ENCODE measurements around the gene SHH.

The SHH gene

DNA sequence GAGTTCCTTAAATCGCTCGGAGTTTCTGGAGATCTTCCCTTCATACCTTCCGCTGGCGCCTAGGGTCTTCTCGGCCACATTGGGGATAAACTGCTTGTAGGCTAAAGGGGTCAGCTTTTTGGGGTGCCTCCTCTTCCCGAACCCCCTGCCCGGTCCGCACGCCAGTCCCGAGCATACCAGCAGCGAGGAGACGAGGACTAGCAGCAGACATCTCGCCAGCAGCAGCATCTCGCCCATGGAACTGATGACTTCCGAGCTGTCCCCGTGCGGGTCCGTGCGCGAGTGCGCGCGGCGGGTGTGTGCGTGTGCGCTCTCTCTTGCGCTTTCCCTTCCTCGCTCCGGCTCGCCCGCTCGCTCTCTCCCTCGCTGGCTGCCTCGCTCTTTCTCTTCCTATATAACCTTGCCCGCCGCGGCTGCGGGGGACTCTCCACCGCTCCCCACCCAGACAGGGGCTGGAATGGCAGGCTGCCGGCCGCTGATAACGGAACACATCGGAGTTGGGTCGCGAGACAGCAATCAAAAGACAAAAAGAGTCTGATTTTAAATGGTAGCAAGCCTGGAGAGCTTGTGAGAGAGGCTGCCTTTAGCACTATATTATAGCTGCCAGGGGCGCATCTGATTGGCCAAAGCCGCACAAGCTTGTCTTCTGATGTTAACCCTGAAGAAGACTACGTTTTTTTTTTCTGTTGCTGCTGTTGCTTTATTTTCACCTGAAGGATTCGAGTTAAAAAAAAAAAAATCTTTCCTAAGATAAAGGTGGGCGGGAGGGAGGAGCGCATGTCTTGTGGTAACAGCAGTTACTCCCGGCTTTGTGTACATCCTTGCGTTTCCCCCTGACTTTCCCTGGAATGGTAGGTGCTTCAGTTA, at the start of gene SHH:
Gene SHH (minus strand): TSS at position 569 of the 867 bp plus-strand sequence. CDS start 341 bp downstream, at position 228.
- 0 out of 2 replicates have a peak within 1 kb of the TSS, but pooled peaks have one; percentile 7 for H3K4me3 ChIP-seq
- no peak within 1 kb of the TSS for H3K27ac ChIP-seq
- no peaks in the 10 kb centered on the region for H3K36me3 ChIP-seq
- H3K4me1 ChIP-seq: peaks cover 44% of the 10 kb centered on the region
- peaks cover 79% of the 10 kb centered on the region for H3K27me3 ChIP-seq
- no peak within 1 kb of the TSS for H3K9ac ChIP-seq
- H4K20me1 ChIP-seq: peaks cover 69% of the 10 kb centered on the region
- no peak for TF ChIP-seq Cebpa-rat (IDR thresholded peaks at IDR 0.05)
- peak within 1 kb of the TSS; percentile 27; the same call in 1 of the 2 replicates for H3K4me2 ChIP-seq
- peaks cover under 1% of the 10 kb centered on the region; the same call in 1 of the 2 replicates for H3K9me3 ChIP-seq

DNA sequence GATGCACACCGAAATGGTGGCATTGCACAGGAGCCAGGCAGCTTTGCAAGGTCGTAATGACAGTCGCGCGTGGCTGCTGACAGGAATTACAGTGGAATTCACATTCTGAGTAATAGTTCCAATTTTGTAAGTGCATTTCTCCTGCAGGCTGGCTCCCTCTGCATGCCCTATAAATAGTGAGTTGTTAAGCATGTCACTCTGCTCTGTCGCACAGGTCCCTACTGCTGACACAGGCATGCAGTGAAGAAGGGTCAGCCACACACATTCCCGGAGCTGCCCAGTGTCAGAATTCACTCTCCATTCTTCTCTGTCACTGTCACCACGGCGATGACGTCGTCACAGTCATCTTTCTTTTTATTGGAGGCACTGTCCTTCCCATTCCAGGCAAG, 49.2 kb upstream of the SHH start:
- H3K9ac ChIP-seq: no peak overlapping the region
- H3K4me1 ChIP-seq: no peaks in the 10 kb centered on the region
- H3K9me3 ChIP-seq: no peaks in the 10 kb centered on the region
- no peak overlapping the region for H3K4me3 ChIP-seq
- H3K27ac ChIP-seq: no peak overlapping the region
- TF ChIP-seq Cebpa-rat (IDR thresholded peaks at IDR 0.05): no peak
- H4K20me1 ChIP-seq: no peaks in the 10 kb centered on the region
- no peaks in the 10 kb centered on the region for H3K27me3 ChIP-seq
- no peak overlapping the region for H3K4me2 ChIP-seq
- H3K36me3 ChIP-seq: no peaks in the 10 kb centered on the region

DNA sequence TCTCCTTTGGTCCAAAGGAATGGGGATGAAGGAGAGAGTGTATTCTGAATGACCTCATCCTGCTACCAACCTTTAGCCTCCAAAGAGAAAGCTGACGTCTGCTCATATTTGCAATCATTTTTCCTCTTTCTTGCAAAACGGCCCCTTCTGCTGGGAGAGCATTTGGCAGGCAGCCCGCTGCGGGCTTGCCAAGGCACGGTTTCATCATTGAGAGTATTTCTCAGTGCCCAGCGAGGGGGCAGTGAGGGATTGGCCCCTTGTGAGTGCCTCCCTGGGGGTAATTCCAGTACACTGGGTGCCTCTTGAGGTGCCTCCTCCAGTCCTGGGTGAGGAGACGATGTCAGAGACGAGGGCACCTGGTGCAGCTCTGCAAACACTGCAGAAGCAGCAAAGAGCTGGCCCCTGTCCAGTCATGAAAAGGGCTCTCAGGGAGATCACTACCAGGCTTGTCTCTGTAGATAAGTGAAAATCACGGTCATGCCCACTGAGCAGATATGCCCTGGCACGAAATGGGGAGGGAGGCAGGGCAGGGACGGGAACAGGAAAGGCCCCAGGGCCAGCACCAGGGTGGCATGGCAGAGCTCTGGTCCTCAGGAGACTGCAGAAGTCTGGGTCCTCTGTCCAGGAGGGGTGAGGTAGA, 48.7 kb upstream of the SHH start:
- TF ChIP-seq Cebpa-rat (IDR thresholded peaks at IDR 0.05): no peak
- H3K36me3 ChIP-seq: no peaks in the 10 kb centered on the region
- no peaks in the 10 kb centered on the region for H3K4me1 ChIP-seq
- H4K20me1 ChIP-seq: no peaks in the 10 kb centered on the region
- H3K9me3 ChIP-seq: no peaks in the 10 kb centered on the region
- no peaks in the 10 kb centered on the region for H3K27me3 ChIP-seq
- H3K4me2 ChIP-seq: no peak overlapping the region
- H3K4me3 ChIP-seq: no peak overlapping the region
- H3K9ac ChIP-seq: no peak overlapping the region
- H3K27ac ChIP-seq: no peak overlapping the region

DNA sequence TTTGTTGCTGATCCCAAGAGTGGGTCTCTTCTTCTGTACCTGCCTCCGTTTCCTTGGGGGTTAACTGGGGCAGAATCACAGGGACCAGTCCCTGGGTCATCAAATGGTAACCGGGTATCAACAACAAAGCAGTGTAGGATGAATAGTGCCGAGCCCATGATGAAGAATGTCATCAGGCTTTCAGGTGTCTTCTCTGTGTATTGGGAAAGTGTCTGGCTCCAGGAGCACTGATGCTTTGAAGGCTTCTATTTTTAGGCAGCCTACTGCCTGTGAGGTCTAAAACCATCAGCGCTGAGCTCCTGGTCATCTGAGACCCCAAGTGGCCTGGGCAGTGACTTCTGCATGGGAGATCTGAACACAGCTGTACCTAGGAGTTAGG, 48.2 kb upstream of the SHH start:
- no peak overlapping the region for H3K27ac ChIP-seq
- H3K36me3 ChIP-seq: no peaks in the 10 kb centered on the region
- H3K27me3 ChIP-seq: no peaks in the 10 kb centered on the region
- no peak overlapping the region for H3K4me2 ChIP-seq
- H4K20me1 ChIP-seq: no peaks in the 10 kb centered on the region
- no peak overlapping the region for H3K9ac ChIP-seq
- no peak overlapping the region for H3K4me3 ChIP-seq
- TF ChIP-seq Cebpa-rat (IDR thresholded peaks at IDR 0.05): no peak
- no peaks in the 10 kb centered on the region for H3K9me3 ChIP-seq
- H3K4me1 ChIP-seq: no peaks in the 10 kb centered on the region

DNA sequence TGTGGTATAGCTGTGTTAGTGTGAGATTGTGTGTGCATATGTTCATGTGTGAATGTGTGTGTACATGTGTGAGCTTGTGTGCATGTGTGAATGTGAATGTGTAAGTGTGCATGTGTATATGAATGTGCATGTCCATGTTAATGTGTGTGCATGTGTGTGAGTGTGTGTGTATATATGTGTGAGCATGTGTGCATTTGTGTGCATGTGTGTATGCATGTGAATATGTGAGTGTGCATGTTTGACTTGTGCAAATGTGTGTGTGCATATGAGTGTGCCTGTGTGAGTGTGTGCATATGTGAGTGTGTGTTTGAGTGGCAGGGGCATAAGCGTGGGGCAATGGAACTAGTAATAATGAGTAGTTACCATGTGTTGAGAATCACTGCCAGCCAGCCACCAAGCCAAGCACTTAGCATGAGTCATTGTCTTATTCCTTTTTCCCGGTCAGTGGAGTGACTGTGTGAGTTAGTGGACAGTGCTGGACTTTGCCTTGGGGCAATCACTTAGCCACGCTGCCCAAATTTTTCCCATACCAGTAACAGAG, 46.3 kb upstream of the SHH start:
- no peaks in the 10 kb centered on the region for H4K20me1 ChIP-seq
- H3K4me2 ChIP-seq: no peak overlapping the region
- H3K27me3 ChIP-seq: no peaks in the 10 kb centered on the region
- no peak for TF ChIP-seq Cebpa-rat (IDR thresholded peaks at IDR 0.05)
- H3K36me3 ChIP-seq: no peaks in the 10 kb centered on the region
- H3K9ac ChIP-seq: no peak overlapping the region
- H3K4me1 ChIP-seq: no peaks in the 10 kb centered on the region
- no peaks in the 10 kb centered on the region for H3K9me3 ChIP-seq
- no peak overlapping the region for H3K27ac ChIP-seq
- no peak overlapping the region for H3K4me3 ChIP-seq

DNA sequence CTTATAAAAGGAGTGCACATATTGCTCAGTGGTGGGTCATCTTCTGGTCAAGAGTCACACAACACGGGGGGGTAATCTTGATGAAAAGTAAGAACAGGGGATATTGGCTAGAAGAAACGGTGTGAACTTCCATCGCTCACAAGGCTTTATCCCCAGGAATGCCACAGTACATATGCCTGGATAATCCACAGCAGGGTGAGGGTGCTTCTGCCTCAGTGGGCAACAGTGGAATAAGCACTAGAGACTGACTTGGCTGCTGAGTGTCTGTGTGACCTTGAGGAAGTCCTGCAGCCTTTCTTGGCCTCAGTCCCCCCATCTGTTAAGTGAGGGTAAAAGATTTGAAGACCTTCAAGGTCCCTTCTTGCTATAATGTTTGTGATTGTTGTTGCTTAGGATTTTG, 44.9 kb upstream of the SHH start:
- Histone ChIP-seq H3K4me1 (no peaks in the 10 kb centered on the region), H3K4me3 (no peak overlapping the region), H3K9me3 (no peaks in the 10 kb centered on the region), H3K27ac (no peak overlapping the region), H4K20me1 (no peaks in the 10 kb centered on the region), H3K9ac (no peak overlapping the region), H3K36me3 (no peaks in the 10 kb centered on the region), H3K27me3 (no peaks in the 10 kb centered on the region), H3K4me2 (no peak overlapping the region)
- TF ChIP-seq Cebpa-rat (IDR thresholded peaks at IDR 0.05): no peak

DNA sequence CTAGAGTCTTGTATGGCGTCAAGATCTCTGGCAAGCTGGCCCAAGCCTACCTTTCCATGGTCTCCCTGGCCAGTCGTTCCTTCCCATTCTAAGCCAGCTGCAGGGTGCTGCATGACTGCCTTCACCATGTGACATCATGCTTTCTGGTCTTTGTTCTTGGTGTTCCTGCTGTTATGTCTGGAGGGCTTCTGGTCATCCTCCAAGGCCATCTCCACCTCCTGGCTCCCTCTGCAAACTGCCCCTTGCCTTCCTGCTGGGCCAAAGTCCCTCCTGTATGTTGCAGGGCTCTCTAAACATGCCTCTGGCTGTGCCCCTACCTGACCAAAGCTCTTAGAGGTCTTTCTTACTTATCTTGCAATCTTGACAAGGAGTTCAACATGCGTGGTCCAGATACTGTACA, 44.4 kb upstream of the SHH start:
- Histone ChIP-seq H3K9me3 (no peaks in the 10 kb centered on the region), H3K27ac (no peak overlapping the region), H3K4me2 (no peak overlapping the region), H4K20me1 (no peaks in the 10 kb centered on the region), H3K4me3 (no peak overlapping the region), H3K36me3 (no peaks in the 10 kb centered on the region), H3K9ac (no peak overlapping the region), H3K4me1 (no peaks in the 10 kb centered on the region), H3K27me3 (no peaks in the 10 kb centered on the region)
- TF ChIP-seq Cebpa-rat (IDR thresholded peaks at IDR 0.05): no peak

DNA sequence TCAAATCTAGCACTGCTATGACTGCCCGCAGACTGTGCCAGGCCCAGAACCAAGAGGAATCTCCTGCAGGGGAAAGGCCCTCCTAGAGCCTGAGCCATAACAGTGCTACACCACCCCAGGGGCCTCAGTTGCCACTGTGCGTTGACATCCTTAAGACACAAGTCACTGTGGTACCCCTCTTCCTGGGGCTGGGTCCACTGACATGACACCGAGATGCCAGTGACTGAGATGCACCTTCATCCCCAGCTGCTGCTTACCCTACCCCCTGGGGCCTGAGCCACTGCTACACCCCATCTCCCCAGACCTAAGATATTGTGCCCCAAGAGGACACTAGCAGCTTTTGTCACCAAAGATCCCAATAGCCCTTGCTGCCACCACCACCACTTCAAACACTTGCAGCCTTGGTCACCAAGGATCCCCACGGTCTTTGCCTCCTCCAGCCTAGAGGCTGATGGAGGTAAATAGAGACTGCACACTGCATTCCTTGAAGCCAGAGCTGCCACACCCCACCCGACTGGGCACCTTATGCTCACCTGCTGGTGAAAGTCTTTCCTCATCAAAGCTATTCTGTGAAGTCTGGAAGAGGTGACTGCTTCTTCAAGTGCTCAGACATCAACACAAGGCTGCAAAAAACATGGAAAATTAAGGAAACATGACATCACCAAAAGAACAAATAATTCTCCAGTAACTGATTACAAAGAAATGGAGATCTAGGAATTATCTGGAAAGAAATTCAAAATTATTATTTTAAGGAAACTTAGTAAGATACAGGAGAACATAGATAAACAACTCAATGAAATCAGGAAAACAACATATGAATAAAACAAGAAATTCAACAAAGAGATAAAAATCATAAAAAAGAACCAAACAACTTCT, 40.4 kb upstream of the SHH start:
- Histone ChIP-seq H3K9me3 (no peaks in the 10 kb centered on the region), H3K27me3 (peaks cover 13% of the 10 kb centered on the region), H3K4me3 (no peak overlapping the region), H4K20me1 (no peaks in the 10 kb centered on the region), H3K4me1 (peaks cover 5% of the 10 kb centered on the region), H3K4me2 (no peak overlapping the region), H3K27ac (no peak overlapping the region), H3K9ac (no peak overlapping the region), H3K36me3 (no peaks in the 10 kb centered on the region)
- TF ChIP-seq Cebpa-rat (IDR thresholded peaks at IDR 0.05): no peak

DNA sequence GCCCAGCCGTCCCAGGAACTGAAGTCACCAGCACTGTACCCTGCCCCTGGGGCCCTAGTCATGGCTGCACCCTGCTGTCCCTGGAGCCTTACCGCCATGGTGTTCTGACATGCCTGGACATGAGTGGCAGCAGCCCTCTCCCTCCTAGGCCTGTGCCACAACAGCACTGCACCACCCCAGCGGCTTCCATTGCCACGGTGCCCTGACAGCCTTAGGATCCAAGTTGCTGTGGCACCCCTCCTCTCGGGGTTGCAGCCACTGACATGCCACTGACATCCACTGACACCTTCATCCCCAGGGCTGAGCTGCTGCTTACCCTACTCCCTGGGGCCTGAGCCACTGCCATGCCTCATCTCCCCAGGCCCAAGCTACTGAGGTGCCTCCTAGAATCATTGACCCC, 39.6 kb upstream of the SHH start:
- Histone ChIP-seq H3K4me3 (no peak overlapping the region), H4K20me1 (no peaks in the 10 kb centered on the region), H3K9ac (no peak overlapping the region), H3K27ac (no peak overlapping the region), H3K27me3 (peaks cover 21% of the 10 kb centered on the region), H3K9me3 (no peaks in the 10 kb centered on the region), H3K36me3 (no peaks in the 10 kb centered on the region), H3K4me2 (no peak overlapping the region), H3K4me1 (peaks cover 6% of the 10 kb centered on the region)
- no peak for TF ChIP-seq Cebpa-rat (IDR thresholded peaks at IDR 0.05)

All from BLaER1 (cell line).